Right kidney (tissue), 1 donor: ENCODE data around the gene NUP107.

Experiments used
- DNase-seq: peaks from one replicate; pipeline ENCODE4 v3.0.0-alpha.2; 2016

The NUP107 gene

DNA sequence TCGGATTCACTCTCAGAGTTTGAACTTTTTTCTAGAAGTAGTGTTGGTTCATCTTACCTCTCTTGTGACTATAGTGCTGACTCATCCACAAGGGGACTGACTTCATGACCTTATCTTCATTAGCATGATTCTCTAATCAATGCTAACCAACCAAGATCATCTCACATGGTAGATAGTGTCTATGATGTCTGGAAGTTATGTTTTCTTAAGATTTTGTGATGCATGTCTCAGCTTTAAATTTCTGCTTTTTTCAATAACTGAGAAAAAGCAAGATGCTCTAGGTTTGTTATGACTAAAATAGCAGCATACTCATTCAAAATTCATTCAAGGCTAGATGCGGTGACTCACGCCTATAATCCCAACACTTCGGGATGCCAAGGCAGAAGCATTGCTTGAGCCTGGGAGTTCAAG is 46.9 kb downstream of the NUP107 start:
- no peak for DNase-seq

DNA sequence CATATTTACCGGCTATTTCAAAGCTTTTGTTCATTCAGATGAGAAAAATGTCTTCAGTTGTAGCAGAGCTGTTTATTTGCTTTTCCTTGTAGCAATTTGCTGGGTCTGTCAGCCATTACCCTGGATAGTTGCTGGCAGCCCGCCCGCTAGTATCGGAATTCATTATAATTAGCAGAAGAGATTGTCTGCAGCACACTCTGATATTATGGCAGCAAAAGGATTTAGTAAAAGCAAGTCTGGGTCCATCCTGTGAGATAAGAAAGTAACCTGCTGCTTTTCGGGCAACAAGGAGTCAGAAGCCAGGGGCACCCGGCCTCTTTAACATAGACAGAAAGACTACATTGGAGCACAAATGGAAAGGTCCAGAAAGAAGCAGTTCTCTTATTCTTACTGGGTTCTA is 53.1 kb downstream of the NUP107 start:
- no peak for DNase-seq

DNA sequence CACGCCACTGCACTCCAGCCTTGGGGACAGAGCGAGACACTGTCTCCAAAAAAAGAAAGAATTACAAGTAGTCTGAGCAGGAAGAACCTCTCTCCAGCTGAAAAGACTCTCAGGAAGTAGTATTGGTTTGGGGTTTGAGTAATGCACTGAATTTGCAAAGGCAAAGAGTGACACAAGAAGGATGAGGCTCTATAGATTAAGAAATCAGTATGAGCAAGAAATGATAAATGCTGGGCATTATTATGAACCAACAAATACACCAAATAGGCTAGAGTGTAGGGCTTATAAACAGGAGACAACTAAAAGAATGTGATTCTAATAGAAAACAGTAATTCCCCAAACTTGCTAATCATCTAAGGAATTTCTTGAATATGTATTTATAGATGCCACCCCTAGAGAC is 56.6 kb downstream of the NUP107 start:
- DNase-seq, result no peak

DNA sequence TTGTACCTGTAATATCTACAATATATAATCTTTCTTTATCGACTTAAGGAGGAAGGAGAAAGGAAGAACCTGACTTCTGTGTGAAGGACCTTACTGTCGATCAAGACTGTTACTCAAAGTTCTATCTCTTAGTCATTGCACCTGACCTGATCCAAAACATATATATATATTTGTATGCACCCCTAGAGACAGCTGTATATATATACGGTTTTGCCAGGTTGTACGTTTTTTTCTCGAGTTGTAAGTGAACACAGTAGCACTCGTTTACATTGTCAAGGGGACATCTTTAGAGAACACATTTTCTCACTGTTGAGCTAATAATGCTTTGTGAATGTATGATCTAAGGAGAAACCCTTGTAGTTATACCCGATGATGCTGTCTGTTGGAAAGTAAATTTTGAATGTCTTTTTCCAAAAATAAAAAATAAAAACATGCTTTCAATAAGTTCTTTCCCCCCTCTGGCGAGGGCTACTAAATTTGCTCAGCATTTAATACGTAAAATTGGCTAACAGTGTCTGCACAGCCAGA is 58.7 kb downstream of the NUP107 start:
- DNase-seq, result no peak

DNA sequence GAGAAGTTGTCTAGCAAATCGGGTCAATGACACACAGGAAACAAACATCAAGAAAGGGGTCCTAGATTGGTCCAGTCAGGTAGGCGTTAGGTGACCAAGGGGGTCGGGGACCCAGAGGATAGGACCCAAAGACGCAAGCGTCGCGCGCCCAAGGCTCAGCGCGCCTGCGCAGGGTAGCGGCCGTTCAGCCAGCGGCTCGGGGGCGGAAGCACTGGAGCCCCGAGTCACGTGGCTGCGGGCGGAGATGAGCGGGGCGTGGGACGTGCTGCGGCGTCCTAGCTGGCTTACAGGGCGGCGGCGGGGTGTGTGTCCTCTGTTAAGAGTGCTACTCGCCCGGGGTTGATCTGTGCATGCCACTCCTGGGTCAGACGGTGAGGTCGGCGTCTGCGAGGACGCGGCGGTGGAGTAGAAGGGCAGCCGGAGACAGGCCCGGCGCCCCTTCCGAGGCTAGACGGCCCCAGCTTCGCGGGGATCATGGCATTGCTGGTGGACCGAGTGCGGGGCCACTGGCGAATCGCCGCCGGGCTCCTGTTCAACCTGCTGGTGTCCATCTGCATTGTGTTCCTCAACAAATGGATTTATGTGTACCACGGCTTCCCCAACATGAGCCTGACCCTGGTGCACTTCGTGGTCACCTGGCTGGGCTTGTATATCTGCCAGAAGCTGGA is 59.3 kb downstream of the NUP107 start, which contains the start of gene SLC35E3:
Gene SLC35E3 (plus strand): TSS at position 273 of the 668 bp plus-strand sequence. CDS start 202 bp downstream, at position 475.
- peak; percentile 92 for DNase-seq

DNA sequence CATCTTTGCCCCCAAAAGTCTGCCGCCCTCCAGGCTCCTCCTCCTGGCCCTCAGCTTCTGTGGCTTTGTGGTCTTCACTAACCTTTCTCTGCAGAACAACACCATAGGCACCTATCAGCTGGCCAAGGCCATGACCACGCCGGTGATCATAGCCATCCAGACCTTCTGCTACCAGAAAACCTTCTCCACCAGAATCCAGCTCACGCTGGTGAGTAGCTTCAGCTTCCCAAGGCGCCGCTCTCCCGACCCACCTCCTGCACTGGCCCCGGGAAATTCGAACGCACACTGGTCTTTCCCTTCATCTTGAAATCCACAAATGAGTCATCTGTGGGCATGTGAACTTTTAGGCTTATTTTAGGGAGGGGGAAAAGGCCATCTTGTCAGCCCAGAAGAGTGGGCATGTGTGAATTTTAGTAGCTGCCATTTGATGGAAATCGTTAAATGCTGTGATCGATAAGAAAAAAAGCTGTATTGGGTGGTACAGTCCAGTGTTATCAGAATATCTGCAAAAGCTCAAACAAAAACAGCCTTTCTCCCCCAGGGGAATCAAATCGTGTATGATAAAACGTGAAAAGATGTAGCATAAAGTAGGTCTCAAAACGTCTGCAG is 59.9 kb downstream of the NUP107 start:
- no peak for DNase-seq

DNA sequence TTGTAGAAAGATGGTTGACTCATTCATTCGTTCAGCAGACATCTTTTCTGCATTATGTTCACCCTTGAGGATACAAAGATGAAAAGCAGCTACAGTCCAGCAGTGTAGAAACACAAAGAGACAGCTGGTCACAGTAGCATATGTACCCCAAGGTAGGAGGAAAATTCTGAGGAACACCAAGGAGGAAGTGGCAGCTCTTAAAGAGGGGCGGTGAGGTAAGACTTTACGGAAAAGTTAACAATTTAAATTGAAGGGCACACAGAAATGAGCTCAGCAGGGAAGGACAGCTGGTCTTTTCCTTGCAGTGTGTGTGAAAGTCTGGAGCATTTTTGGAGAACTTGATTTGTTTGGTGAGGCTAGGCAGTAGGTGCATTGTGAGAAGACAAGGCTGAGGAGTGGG is 62.7 kb downstream of the NUP107 start:
- no peak for DNase-seq

DNA sequence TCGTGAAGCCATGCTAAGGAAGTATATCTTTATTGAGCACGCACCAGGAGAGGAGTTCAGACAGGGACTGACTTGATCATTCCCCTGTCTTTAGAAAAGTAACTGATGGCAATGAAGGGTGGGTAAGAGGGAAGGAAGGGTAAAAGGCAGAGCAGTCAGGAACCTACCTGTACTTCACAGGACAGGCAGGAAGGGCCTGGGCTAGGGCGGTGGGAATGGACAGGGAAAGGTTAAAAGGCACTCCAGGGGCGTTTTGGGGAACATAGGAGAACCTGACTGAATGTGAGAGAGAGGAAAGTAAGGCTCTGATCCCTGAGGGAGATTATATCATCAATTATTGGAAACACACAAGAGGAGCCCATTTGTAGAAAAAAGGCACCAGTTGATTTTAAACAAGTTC is 63.1 kb downstream of the NUP107 start:
- DNase-seq, result no peak

DNA sequence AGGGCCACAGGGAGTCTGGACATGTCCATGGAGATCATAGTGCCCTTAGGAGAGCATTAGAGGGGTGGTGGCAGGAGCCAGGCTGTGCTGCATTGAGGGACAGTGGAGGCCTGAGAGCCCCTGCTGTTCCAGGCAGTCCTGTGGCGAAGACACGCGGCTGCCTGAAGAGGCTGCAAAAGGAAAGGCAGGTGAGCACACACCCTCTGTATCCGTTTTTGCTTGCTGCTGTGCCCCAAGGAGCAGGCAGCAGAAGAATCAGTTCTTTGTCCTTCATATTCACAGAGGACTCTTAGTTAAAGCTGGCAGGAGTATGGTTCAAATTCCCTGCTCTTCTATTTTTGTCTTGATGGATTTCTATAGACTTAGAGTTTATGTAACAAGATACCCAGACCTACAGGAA is 63.7 kb downstream of the NUP107 start:
- DNase-seq, result no peak

DNA sequence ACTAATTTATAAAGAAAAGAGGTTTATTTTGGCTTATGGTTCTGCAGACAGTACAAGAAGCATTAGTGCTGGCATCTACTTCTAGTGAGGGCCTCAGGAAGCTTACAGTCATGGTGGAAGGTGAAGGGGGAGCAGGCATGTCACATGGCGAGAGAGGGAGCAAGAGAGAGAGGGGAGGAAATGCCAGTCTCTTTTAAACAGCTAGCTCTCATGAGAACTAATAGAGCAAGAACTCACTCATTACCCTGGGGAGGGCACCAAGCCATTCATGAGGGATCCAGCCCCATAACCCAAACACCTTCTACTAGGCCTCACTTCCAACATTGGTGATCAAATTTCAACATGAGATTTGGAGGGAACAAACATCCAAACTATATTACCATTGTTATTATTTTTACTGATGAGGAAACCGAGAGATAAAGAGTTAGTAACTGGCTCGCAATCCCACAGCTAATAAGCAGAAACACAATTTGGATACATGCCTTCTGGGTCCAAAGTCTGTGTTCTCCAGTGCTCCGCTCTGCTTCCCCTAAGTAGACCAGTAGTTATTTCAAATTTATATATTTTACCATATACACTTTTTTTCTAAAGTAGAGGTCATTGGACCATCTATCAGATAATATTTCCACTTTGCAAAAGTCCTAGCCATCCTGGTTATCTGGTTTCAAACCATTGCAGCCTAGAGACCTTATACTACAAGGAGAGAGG is 68.9 kb downstream of the NUP107 start:
- no peak for DNase-seq

DNA sequence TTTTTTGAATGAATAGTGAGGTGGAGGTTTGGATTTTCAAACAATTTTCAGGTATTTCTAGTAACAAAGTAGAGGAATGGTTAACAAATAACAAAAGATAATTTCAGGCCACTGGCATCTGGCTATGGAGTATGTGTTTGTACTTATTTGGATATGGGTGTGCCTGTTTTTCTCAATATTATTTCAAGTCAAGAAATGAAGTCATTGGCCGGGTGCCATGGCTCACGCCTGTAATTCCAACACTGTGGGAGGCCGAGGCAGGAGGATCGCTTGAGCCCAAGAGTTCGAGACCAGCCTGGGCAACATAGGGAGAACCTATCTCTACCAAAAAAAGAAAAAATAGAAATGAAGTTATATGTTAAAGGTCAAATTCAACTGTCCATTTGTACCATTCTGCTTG is 73.1 kb downstream of the NUP107 start:
- DNase-seq, result no peak

DNA sequence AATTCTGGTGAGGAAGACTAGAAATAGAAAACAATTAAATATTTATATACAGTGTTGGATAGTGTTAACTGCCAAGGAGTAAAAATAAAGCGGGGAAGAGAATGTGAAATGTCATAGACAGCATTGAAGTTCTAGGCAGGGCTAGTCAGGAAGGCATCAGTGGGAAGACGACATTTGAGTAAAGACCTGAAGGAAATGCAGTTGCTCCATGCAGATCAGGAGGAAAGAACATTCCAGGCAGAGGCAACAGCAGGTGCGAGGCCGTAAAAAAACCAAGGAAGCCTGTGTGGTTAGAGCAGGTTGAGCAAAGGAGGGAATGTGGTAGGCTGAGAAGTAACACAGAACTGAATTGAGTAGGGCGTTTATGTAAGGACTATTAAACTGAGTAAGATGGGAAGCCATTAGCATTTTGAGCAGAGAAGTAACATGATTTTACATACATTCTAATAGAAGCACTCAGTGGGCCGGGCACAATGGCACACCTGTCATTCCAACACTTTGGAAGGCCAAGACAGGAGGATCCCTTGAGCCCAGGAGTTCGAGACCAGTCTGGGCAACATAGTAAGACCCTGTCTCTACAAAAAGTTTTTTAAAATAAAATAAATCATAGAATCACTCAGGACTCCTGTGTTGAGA is 74.1 kb downstream of the NUP107 start:
- no peak for DNase-seq

DNA sequence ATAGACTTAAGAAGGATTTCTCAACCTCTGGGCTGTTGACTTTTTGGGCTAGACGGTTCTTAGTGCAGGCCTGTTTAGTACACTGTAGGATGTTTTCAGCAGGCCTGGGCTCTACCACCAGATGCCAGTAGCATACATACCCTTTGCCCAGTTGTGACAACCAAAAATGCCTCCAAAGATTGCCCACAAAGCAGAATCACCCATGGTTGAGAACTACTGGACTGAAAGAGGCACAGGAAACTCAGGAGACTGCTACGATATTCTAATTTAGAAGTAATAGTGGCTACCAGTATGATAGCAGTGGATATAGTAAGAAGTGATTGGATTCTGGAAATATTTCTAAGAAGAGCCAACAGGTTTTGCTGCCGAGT is 74.6 kb downstream of the NUP107 start:
- no peak for DNase-seq

DNA sequence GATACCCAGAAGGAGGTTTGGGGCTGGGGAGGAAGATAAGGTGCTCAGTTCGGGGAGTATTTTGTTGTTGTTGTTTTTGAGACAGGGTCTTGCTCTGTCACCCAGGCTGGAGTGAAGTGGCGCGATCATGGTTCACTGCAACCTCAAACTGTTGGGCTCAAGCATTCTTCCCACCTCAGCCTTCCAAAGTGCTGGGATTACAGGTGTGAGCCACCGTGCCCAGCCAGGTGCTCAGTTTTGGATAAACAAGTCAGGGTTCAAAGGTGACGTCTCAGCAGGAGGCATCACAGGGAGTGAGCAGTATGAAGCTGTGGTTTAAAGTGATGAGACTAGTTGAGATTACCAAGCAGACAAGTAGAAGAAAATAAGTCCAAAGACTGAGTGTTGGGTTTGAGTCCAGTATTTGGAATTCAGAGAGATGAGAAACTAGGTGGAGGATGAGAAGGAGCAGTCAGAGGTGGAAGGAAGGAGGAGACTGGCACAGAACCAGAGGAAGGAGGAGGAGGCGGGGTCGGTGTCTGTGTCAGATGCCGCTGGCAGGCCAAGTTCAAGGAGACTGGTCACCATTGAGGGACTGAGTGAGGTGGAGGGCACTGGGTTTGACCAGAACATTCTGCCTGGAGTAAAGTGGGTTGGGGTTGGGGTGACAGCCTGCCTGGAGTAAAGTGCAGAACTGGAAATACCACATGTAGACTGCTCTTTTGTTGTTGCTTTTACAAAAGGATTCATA is 75.3 kb downstream of the NUP107 start:
- DNase-seq, result no peak

DNA sequence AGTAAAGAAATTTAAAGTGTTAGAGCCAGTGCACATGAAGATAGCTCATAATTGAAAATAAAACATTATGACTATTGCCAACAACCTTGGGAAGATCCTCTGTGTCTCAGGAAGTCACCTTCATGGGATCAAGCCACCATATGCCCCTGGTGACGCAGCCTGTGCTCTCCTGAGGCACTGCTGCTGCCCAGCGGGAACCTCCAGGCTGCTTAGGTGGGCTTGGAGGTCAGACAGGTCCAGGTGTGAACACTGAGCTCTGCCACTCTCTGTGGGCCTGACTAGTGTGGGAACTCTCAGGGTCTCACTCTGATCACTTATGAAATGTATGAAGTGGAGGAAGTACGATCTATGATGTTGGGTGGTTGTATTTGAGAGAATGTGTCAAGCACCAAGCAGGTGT is 75.9 kb downstream of the NUP107 start:
- no peak for DNase-seq

DNA sequence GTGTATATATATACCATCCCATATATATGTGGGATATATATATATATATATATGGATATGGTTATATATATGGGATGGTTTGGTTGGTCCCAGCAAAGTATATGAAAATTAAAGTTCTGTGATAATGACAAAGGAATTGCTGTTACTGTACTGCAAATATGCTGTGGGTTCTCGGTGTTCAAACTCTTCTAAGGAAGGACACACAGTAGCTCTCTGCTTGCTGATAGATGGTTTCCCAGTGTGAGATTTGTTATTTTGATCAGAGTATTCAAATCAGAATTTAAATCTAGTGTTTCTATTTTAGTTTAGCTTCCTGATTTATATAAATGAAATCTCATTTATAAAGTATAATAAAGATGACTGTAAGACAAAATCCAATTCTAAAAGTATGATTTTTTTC is 78.9 kb downstream of the NUP107 start:
- DNase-seq, result no peak

DNA sequence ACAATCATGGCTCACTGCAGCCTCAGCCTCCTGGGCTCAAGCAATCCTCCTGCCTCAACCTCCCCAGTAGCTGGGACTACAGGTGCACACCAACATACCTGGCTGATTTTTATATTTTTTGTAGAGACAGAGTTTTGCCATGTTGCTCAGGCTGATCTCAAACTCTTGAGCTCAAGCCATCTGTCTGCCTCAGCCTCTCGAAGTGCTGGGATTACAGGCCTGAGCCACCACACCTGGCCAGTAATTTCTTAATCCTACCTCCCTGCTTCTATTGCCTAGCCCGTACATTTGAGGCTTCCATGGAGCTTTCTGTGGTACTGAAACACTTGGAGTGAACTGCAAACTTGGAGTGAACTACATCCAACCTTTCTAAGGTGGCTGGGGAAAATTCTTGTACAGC is 79.9 kb downstream of the NUP107 start:
- no peak for DNase-seq

DNA sequence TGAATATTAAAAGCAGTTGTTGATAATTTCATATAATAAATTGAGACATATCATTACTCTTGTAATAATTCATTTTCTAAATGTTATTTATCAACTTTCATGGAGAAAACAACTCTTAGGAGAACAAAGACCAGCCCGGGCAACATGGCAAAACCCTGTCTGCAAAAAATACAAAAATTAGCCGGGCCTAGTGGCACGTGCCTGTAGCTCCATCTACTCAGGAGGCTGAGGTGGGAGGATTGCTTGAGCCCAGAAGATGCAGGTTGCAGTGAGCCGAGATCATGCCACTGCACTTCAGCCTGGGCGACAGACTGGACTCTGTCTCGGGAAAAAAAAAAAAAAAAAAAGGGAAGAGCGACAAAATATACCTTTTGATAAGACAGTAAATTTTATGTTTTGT is 80.4 kb downstream of the NUP107 start:
- DNase-seq, result no peak

DNA sequence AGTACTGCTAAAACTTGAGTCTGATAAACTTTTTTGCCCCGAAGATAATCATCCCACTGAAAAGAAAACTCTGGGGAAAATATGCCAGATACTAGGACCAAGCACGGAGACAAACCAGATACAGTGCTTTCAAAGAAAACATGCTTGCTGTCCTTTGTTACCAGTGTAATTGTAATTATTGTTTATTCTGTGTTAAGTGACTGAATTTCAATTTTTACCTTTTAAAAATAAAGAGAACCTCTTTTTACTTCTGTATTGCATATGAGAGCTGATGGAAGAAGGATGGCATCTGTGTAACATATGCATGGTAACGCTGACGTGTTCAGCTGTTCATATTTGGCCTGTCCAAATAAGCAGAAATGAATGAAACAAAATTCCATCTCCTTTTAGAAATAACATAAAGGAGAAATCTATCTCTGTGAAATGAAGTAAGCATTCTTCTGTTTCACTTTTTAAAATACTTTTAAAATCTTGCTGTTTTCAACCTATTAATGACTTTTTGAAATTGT is 81.7 kb downstream of the NUP107 start:
- DNase-seq, result no peak

DNA sequence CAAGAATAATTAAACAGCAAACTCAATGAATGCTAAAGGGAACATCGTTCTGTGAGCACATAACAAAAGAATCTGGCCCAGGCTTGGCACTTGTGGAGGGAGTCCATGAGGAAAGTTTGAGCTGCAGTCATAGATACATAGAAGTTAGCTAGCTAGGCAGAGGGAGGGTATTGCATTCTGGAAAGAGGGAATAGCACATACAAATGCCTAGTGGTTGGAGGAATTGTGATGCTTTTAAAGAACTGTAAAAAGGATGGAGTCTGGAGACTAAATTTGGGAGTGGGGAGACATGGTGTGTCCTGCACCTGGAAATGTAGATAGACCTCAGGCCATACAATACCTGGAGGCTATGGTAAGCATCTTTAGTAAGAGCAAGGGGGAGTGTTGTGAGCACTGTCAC is 83.2 kb downstream of the NUP107 start:
- DNase-seq, result no peak

DNA sequence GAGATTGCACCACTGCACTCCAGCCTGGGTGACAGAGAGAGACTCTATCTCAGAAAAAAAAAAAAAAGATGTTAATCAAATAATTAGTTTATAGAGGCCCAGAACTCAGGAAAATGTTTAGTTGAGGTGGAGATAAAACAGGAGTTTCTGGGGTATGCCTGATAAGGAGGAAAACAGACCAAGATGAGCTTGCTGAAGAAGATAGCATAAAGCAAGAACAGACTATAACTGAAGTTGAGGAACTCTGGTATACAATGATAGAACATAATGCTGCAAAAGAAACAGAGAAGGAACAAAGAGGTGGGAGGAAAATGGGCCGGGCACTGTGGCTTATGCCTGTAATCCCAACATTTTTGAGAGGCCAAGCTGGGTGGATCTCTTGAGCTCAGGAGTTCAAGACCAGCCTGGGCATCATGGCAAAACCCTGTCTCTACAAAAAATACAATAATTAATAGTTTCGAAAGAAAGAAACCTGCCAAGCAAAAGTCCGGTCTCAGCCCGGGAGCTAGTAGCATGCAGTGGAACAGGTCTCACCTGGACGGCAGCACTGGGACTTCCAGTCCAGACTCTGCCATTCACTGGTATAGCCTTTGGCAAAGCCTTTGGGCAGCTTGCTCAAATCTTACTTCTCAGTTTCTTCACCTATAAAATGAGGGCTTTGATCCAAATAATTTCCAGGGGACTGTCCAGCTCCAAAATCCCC is 84.6 kb downstream of the NUP107 start:
- no peak for DNase-seq

DNA sequence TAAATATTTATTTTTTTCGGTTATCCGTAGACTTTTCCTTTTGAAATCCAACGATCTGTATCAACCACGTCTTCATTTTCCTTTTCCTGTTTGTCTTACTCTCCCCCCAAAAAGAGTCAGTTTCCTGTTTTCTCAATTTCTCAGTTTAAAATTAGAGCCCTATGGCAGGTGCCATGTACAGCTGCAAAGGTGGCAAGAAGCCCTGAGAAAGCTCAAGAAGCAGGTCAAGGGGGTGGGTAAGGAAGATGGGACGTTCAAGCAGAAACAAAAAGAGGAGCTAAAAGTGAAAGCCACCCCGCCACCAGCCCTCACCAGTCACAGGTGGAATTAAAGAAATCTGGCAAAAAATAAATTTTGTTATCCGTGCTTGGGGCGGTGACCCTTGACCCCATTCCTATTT is 85.9 kb downstream of the NUP107 start:
- no peak for DNase-seq
